22Rv1 (cell line): ENCODE measurements around the gene METTL26.

ENCODE experiments used
- CTCF ChIP-seq: fragments of 450-650 bp; IDR thresholded peaks from 2 replicates; pipeline ENCODE4 v1.5.1; 2017; ENCODE audit warnings: mild to moderate bottlenecking
- ZFX ChIP-seq: fragments of 450-650 bp; IDR thresholded peaks from 2 replicates; pipeline ENCODE4 v1.6.1; 2017; ENCODE audit warnings: antibody characterized with exemption, borderline replicate concordance

- TF ChIP-seq ZFX, result no peak
- no peak for TF ChIP-seq CTCF
Measured at GRCh38 chr16:606656-607307, 29.3 kb downstream of the METTL26 start.
